ENCODE measurements around the gene TCTN1. TPM values are rescaled to one million over a fixed set of nuclear protein-coding genes. Genes with fewer than 3 reads are reported as not detected.
A peak's percentile ranks its signal among the peaks of the same experiment; 100 is the strongest.

TCTN1 gene
- total RNA-seq, 2 donors from 2014 or later, result 3.5 to 6.4 TPM

DNA sequence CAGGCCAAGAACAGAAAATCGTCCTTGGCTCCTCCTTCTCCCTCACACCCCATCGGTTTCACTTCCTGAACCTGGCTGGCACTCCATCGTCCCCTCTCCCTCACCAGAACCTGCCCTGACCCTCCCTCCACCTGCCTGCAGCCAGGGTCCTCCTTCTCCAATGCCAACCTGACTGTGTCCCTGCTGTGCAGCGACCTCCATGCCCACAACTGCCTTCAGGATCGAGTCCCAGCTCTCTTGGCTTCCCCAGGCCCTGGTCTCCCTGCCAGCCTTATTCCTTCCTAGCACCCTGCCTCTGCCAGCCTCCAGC lies 55.2 kb downstream of the TCTN1 start:
- Mint-ChIP-seq H3K4me1 (peaks cover 19% of the 10 kb centered on the region), H3K36me3 (ENCODE audit: low read depth) (no peaks in the 10 kb centered on the region), H3K9me3 (peaks cover 13% of the 10 kb centered on the region), H3K4me3 (no peak overlapping the region), H3K27me3 (no peaks in the 10 kb centered on the region), H3K27ac (peak overlapping the region; percentile 53)
- ATAC-seq (replicated peaks), result no peak

DNA sequence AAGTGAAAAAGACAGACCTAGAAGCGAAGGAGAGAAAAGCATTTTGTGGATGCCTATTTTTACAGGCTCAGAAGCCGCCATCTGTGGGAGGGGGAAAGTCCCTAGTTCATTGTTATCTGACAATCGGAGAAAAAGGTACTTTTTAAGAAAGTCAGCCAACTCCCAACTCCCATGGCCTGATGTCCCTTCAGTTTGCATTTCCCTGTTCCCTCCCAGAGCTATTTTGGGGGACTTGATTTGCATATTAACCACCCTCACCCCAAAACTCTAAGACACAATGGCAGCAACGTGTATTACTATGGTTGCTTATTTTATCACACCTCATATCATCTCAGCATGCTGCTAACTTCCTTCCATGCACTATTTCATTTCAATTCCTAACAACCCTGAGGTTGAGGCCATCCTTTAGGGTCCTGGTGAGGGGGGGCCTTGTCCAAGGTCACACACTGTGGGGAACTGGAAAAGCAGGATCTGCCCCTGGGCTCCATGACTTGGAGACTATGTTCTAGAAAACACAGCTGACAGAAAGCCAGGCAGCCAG lies 56.3 kb downstream of the TCTN1 start:
- peak; percentile 81 for ATAC-seq (replicated peaks)
- peaks cover 19% of the 10 kb centered on the region for H3K4me1 Mint-ChIP-seq
- H3K27me3 Mint-ChIP-seq, result no peaks in the 10 kb centered on the region
- H3K36me3 Mint-ChIP-seq (ENCODE audit: low read depth), result no peaks in the 10 kb centered on the region
- peak overlapping the region; percentile 53 for H3K27ac Mint-ChIP-seq
- peaks cover 5% of the 10 kb centered on the region for H3K9me3 Mint-ChIP-seq
- H3K4me3 Mint-ChIP-seq, result peak overlapping the region; percentile 19

DNA sequence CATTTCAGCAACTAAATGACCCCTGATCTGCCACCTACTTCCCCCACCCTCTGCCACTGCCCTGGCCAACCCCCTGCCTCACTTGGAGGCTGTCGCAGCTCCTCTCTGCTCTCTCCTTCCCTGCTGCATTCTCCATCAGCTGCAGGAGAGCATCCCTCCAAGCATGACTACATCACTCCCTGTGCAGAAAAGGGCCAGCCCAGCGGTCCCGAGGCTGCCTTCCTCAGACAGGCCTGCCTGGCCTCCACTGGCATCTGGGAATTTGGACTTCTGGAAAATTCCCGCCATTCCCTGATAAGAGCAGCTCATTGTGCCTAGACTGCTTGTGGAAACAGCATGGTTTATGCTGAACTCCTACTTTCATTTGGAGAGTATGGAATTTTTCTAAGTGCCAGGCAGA lies 62.2 kb downstream of the TCTN1 start:
- peaks cover 8% of the 10 kb centered on the region for H3K4me1 Mint-ChIP-seq
- ATAC-seq (replicated peaks), result no peak
- no peaks in the 10 kb centered on the region for H3K36me3 Mint-ChIP-seq (ENCODE audit: low read depth)
- H3K27me3 Mint-ChIP-seq, result no peaks in the 10 kb centered on the region
- no peaks in the 10 kb centered on the region for H3K9me3 Mint-ChIP-seq
- H3K4me3 Mint-ChIP-seq, result no peak overlapping the region
- no peak overlapping the region for H3K27ac Mint-ChIP-seq

DNA sequence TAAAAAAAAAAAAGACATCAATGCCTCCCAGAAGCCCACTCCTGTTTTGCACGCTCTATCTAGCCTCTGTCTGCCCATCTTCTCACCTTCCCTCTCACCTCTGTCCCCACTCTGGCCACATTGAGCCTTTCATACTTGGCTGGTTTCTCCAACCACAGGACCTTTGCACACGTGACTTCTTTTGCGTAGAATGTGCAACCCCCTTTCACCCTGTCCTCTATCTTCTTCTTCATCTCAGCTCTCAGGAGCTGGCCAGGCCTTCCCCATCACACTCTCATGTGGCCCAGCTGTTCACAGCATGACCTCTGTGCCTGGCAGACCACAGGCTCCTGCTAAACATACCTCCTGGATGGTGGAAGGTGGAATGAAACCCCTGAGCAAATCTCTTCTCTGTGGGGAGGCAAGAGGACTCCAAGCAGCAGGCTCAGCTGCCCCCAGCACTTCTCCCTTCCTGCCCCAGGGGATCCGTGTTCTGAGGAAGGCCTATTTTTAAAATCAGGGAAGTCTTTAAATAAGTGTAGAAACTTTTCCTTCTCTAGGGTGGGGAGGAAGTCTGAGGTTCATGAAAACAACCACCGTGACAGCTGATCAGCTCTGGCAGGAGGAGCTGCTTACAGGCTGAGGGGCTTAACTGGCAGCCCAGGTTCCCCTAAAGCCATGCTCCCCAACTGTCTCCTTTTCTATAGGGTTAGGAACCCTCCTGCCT lies 63.4 kb downstream of the TCTN1 start:
- ATAC-seq (replicated peaks), result no peak
- Mint-ChIP-seq H3K4me3 (no peak overlapping the region), H3K27me3 (no peaks in the 10 kb centered on the region)

DNA sequence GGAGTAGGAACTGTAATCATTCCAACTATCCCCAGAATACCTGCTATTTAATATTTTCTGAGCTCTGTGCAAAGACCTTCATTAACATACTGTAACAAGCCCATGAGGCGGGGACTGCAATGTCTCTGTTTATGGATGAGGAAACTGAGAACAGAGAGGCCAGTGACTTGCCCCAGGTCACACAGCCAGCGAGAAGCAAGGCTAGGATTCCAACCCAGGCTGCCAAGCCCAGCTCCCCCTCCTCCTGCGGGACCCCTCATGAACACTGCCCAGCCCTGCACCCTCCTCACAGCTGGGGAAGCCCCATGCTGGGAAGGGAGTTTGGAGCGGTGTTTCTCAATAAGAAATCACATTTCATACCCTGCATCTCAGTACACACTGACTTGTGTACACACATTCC lies 64.1 kb downstream of the TCTN1 start:
- H3K9me3 Mint-ChIP-seq, result no peaks in the 10 kb centered on the region
- H3K36me3 Mint-ChIP-seq (ENCODE audit: low read depth), result no peaks in the 10 kb centered on the region
- H3K27me3 Mint-ChIP-seq, result no peaks in the 10 kb centered on the region
- H3K4me1 Mint-ChIP-seq, result peaks cover 8% of the 10 kb centered on the region
- ATAC-seq (replicated peaks), result no peak
- H3K27ac Mint-ChIP-seq, result peak overlapping the region; percentile 45
- H3K4me3 Mint-ChIP-seq, result no peak overlapping the region

More for the DNA sequence above, 63.4 kb downstream of the TCTN1 start:
- H3K4me1 Mint-ChIP-seq, result peaks cover 8% of the 10 kb centered on the region
- H3K36me3 Mint-ChIP-seq (ENCODE audit: low read depth), result no peaks in the 10 kb centered on the region
- H3K9me3 Mint-ChIP-seq, result no peaks in the 10 kb centered on the region
- H3K27ac Mint-ChIP-seq, result peak overlapping the region; percentile 45

DNA sequence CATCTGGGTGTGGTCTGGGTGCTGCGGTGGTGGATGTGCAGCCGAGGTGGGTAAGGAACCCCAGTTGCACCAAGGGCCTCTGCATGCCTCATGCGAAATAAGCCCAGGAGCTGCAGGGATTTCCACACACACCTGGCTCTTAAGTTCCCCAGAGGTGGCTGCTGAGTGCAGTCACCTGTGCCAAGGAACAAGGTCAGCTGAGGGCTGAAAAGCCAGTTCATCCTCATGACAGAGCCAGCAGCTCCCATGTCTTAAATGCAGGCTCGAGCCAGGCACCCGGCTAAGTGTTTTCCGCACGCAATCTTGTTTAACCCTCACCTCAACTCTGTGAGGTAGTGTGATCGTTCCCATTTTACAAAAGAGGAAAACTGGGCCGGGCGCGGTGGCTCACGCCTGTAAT lies 65.3 kb downstream of the TCTN1 start:
- no peaks in the 10 kb centered on the region for H3K9me3 Mint-ChIP-seq
- no peak overlapping the region for H3K4me3 Mint-ChIP-seq
- ATAC-seq (replicated peaks), result no peak
- H3K27ac Mint-ChIP-seq, result no peak overlapping the region
- H3K4me1 Mint-ChIP-seq, result peaks cover 8% of the 10 kb centered on the region
- H3K27me3 Mint-ChIP-seq, result no peaks in the 10 kb centered on the region
- H3K36me3 Mint-ChIP-seq (ENCODE audit: low read depth), result no peaks in the 10 kb centered on the region

DNA sequence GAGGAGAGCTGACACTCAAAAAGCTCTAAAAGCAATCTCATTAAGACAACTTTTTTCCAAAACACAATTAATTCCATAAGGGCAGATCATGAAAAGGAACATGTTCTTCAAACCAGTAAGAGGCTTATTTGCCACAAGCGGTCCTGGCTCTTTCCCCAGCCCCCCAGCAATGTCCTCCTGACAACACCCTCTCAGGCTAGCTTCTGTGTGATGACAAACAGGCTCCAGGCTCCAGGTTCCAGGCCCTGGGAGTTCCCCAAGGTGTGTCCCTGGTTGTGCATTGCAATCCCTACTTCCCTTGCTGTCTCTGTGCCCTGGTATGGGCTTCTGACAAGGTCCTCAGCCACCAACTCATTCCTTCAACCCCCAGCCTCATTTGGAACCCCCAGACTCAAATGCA lies 66.1 kb downstream of the TCTN1 start:
- Mint-ChIP-seq H3K27ac (no peak overlapping the region), H3K4me1 (peaks cover 8% of the 10 kb centered on the region), H3K36me3 (ENCODE audit: low read depth) (no peaks in the 10 kb centered on the region), H3K4me3 (no peak overlapping the region), H3K9me3 (no peaks in the 10 kb centered on the region), H3K27me3 (no peaks in the 10 kb centered on the region)
- no peak for ATAC-seq (replicated peaks)

DNA sequence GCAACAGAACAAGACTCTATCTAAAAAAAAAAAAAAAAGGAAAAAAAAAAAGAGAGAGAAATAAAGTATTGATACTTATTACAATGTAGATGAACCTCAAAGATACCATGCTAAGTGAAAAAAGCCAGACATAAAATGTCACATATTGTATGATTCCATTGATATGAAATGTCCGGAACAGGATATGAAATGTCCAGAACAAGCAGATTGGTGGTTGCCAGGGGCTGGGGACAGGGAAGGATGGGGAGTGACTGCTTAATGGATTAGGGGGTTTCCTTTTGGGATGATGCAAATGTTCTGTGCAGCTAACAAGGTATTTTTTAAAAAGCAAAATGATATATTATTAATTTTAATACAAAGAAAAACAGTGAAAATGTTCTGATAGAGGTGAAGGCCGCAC lies 70.0 kb downstream of the TCTN1 start:
- H3K4me3 Mint-ChIP-seq, result no peak overlapping the region
- H3K9me3 Mint-ChIP-seq, result no peaks in the 10 kb centered on the region
- peaks cover 3% of the 10 kb centered on the region for H3K27me3 Mint-ChIP-seq
- H3K4me1 Mint-ChIP-seq, result no peaks in the 10 kb centered on the region
- no peak for ATAC-seq (replicated peaks)
- no peaks in the 10 kb centered on the region for H3K36me3 Mint-ChIP-seq (ENCODE audit: low read depth)
- no peak overlapping the region for H3K27ac Mint-ChIP-seq

DNA sequence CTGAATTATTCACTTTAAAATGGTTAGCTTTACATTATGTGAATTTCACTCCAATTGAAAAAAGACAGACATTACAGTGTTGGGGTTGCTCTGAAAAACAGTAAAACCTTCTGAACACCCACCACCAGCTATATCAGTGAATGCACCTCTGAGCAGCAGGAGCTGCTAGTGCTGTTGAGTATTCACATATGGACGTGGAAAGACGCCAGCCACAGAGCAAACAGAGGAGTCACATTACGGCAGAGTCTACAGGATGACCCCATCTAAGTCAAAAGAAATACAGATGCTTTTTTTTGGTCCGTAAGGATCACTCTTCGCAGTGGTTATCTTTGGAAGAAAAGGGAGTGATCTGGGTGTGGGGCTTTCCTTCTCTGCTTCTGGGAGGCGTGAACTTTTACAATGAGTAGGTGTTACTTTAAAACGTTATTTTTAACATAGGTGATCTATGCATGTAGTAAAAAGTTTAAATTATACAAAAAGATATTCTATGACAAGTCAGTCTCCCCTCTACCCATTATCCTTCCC lies 70.4 kb downstream of the TCTN1 start:
- H3K9me3 Mint-ChIP-seq, result no peaks in the 10 kb centered on the region
- no peak for ATAC-seq (replicated peaks)
- no peak overlapping the region for H3K27ac Mint-ChIP-seq
- H3K27me3 Mint-ChIP-seq, result peaks cover 3% of the 10 kb centered on the region
- no peaks in the 10 kb centered on the region for H3K36me3 Mint-ChIP-seq (ENCODE audit: low read depth)
- peaks cover under 1% of the 10 kb centered on the region for H3K4me1 Mint-ChIP-seq
- no peak overlapping the region for H3K4me3 Mint-ChIP-seq

DNA sequence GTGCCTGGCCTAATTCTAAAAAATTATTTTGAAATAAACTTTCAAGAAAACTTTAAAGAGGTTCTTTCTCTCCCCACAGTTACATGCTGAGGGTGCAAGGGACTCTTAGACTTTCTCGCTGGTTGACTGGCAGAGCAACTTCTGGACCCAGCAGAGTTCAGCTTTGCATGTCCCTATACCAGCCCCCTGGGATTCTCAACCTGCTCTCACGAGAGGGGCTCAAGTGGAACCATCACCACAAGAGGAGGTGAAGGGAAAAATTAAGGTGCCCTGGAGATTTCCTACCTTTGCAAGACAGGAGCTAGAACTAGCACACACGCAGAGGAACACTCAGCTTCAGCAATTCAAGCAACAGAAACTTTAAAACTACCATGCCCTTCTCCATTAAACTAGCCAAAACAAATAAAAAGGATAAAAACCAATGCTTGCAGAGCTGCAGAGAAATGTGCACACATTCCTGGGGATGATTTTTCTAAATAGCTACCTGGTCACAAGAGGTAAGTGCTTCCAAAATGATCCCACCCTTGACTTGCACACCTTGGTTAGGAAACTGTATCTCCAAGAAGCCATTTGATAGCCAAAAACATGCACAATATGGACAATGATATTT lies 72.5 kb downstream of the TCTN1 start:
- ATAC-seq (replicated peaks), result no peak
- Mint-ChIP-seq H3K27me3 (peaks cover 3% of the 10 kb centered on the region), H3K9me3 (no peaks in the 10 kb centered on the region), H3K36me3 (ENCODE audit: low read depth) (no peaks in the 10 kb centered on the region), H3K4me1 (peaks cover 10% of the 10 kb centered on the region), H3K27ac (no peak overlapping the region), H3K4me3 (no peak overlapping the region)

DNA sequence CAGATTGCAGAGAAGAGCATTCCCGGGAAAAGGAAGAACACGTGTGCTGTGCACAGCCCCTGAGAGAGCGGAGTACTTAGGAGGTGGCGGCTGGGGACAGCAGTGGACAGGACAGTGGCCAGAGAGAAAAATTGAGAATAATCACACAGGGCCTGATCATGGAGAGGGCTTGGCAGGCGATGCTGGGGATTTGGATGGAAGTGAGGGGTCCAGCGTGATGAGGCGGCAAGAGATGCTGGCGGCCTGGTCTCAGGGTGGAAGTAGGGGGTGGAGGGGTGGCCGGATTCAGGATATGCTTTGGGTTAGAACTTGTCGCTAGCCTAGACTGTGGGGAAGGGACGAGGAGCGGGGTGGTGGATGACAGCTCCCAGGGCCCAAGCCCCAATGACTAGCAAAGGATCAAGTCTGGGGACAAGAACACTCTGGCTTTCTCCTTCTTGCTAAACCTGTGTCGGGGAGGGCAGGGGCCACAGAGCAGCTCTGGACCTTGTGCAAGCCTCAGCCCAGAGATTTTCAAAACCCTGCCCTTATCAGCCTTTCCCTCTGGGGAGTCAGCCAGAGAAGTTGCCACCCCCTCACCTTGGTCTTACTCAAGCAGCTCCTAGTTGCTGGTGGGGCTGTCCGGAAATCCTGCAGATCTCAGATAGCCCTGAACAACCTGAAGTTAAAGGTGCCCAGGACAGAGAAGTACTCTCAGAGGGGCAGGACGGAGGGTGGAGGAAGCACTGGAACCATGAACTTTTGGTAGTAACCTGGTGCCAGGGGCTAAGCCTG lies 73.7 kb downstream of the TCTN1 start:
- no peak overlapping the region for H3K27ac Mint-ChIP-seq
- peaks cover 10% of the 10 kb centered on the region for H3K4me1 Mint-ChIP-seq
- ATAC-seq (replicated peaks), result no peak
- H3K9me3 Mint-ChIP-seq, result no peaks in the 10 kb centered on the region
- H3K27me3 Mint-ChIP-seq, result peaks cover 3% of the 10 kb centered on the region
- H3K4me3 Mint-ChIP-seq, result peak overlapping the region; percentile 63
- no peaks in the 10 kb centered on the region for H3K36me3 Mint-ChIP-seq (ENCODE audit: low read depth)

DNA sequence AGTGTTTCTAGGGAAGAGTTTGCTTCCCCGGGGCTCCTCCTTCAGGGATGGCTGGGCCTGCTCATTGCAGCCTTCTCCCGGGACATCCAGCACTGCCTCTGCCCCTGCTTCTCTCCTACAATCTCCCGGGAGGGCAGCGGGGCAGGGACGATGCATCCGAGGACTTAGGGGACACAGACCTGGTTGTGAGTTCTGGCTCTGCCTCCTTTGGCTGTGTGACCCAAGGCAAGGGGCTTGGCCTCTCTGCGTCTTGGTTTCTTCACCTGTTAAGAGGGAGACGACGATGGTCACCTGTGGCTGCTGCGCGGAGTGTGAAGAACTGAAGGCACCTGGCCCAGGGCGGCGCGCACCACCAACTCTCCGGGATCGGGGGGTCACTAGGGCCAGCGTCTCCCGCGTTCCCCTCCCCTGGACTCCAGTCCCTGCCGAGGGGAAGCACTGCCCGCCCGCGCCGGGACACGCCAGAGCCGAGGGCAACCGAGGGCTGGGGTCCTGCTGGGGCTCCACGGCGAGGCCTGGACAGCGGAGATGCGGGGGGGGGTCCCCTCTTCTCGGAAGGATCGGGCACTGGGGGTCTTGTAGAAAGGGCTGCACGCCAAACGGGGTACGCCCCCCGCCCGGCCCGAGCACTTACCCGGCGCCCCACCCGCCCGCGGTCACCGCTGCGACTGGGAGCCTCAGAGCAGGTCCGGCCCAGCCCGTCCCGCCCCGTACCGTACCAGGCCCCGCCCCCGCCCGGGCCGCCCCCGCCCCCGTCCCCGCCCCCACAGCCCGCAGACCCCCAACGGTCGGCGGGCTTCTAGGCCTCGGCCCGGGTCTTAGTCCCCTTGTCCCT lies 74.7 kb downstream of the TCTN1 start, which contains the start of gene HVCN1:
Gene HVCN1 (minus strand): TSS at position 670 of the 835 bp plus-strand sequence. CDS start 5,870 bp downstream, outside the sequence.
- ATAC-seq (replicated peaks), result peak; percentile 62
- Mint-ChIP-seq H3K4me1 (peaks cover 10% of the 10 kb centered on the region), H3K27me3 (peaks cover 3% of the 10 kb centered on the region), H3K27ac (peak within 1 kb of the TSS; percentile 74), H3K9me3 (no peaks in the 10 kb centered on the region), H3K4me3 (peak within 1 kb of the TSS; percentile 87), H3K36me3 (ENCODE audit: low read depth) (no peaks in the 10 kb centered on the region)

DNA sequence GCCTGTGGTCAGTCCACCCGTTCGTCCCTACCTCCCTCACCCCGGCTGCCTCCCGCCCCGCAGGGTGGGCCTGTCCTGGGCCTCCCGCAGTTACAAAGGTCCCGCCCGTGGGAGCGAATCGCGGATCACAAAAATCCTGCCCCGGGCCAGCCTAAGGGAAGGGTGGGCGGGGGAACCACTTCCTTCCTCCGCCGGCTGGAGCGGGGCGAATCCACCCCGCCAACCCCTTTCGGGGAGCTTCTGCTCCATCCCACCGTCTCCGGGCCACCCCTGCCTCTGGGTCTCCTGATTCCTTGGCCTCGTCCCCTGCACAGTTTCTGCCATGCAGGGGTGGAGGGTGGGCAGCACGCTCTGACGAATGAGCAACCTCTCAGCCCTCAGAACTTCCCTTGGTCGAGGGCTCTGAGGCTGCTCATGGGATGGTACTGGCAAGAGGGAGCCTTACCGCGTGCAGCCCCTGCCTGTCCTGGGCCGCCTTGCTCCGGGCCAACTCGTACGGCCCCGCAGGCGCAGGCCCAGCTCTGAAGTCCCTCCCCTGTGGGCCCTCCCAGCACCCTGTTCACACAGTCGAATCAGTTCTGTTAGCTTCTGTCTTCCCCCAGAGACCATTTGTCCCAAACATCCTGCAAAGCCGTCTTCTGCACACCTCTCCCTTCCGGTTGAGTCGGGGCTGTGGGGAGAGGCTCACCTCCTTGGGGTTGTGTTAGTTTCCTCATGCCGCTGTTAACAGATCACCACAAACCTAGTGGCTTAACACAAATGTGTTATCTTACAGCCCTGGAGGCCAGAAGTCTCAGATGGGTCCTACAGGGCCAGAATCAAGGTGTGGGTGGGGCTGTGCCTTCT lies 75.6 kb downstream of the TCTN1 start:
- peak overlapping the region; percentile 87 for H3K4me3 Mint-ChIP-seq
- no peaks in the 10 kb centered on the region for H3K9me3 Mint-ChIP-seq
- ATAC-seq (replicated peaks), result peak; percentile 73
- peak overlapping the region; percentile 74 for H3K27ac Mint-ChIP-seq
- no peaks in the 10 kb centered on the region for H3K36me3 Mint-ChIP-seq (ENCODE audit: low read depth)
- peaks cover 10% of the 10 kb centered on the region for H3K4me1 Mint-ChIP-seq
- peaks cover 3% of the 10 kb centered on the region for H3K27me3 Mint-ChIP-seq

All from activated T-helper 17 cell treated with anti-CD3 and anti-CD28 coated beads, Interleukin-2, amount 50 U/mL, for 72 hours (primary cell).